Measurements from ENCODE around the gene FLNC. TPM values are rescaled to one million over a fixed set of nuclear protein-coding genes. Genes with fewer than 3 reads are reported as not detected.

The FLNC gene
- total RNA-seq, 1 donor from 2014 or later, result 31.9 TPM

DNA sequence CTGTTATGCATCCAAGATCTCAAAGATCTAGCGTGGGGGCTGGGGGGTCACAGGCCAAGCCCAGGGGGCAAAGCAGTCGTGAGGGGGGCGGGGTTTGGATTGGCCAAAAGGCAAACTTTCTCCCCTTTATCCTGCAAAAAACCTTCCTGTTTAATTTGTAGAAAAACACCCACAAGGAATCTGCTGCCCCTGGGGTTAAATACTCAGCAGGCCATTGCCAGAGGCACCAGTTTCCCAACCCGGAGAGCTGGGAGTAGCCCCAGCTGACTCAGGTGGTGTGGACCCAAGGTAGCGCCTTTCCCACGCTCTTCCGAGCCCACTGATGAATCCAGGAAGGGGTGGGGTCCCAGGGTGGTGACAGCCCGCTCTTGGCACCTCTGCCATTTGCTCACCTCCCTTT lies 58.9 kb downstream of the FLNC start:
- Histone ChIP-seq H3K27ac (no peak overlapping the region), H3K9me3 (no peaks in the 10 kb centered on the region), H3K4me1 (peaks cover 28% of the 10 kb centered on the region), H3K27me3 (no peaks in the 10 kb centered on the region), H3K4me3 (no peak overlapping the region), H3K36me3 (no peaks in the 10 kb centered on the region)
- no peak for DNase-seq (ENCODE audit: extremely low spot score in 2 of 2)
- TF ChIP-seq POLR2A (IDR thresholded peaks at IDR 0.05), result no peak
- no peak for TF ChIP-seq POLR2AphosphoS5 (IDR thresholded peaks at IDR 0.05; ENCODE audit: insufficient read depth in 1 of 2, low read depth in 1 of 2)
- TF ChIP-seq, protein P1, sequence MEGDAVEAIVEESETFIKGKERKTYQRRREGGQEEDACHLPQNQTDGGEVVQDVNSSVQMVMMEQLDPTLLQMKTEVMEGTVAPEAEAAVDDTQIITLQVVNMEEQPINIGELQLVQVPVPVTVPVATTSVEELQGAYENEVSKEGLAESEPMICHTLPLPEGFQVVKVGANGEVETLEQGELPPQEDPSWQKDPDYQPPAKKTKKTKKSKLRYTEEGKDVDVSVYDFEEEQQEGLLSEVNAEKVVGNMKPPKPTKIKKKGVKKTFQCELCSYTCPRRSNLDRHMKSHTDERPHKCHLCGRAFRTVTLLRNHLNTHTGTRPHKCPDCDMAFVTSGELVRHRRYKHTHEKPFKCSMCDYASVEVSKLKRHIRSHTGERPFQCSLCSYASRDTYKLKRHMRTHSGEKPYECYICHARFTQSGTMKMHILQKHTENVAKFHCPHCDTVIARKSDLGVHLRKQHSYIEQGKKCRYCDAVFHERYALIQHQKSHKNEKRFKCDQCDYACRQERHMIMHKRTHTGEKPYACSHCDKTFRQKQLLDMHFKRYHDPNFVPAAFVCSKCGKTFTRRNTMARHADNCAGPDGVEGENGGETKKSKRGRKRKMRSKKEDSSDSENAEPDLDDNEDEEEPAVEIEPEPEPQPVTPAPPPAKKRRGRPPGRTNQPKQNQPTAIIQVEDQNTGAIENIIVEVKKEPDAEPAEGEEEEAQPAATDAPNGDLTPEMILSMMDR (IDR thresholded peaks at IDR 0.05), result no peak
- intact Hi-C loops (cut with DNase I), result no loop called here

DNA sequence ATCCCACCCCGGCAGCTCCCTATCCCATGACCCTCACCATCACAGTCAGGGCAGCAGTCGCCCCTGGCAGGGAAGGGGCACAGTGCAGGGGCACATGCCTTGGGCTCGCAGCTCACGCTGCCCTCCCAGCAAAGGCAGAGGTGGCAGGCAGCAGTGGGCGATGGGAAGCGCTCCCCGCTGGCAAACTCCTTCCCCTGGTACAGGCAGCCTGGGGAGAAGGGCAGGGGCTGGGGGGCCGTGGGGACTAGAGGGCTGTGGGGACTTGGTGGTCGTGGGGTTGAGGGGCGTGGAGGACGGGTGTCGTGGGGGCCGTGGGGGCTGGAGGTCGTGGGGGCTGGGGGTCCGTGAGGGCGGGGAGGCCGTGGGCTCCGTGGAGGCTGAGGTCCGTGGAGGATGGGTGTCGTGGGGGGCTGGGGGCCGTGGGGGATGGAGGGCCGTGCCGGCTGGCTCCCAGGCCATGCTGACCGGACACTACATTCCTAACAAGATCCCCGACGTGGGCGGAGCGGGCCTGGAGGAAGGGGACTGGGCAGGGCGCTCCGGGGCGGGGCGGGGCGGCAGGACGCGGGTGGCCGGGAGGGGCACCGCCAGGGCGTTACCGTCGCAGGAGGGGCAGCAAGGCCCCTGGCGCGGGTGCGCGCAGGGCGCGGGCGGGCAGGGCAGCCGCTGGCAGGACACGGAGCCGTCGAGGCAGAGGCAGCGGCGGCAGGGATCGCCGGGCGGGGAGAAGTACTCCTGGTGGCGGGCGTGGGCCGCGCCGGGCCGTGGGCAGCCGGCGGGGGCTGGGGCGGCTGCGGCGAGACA lies 60.3 kb downstream of the FLNC start:
- Histone ChIP-seq H3K27me3 (no peaks in the 10 kb centered on the region), H3K4me3 (peak overlapping the region; percentile 34 to 37), H3K9me3 (no peaks in the 10 kb centered on the region), H3K36me3 (no peaks in the 10 kb centered on the region), H3K4me1 (peaks cover 28% of the 10 kb centered on the region), H3K27ac (no peak overlapping the region)
- TF ChIP-seq POLR2A (IDR thresholded peaks at IDR 0.05) (no peak), POLR2AphosphoS5 (IDR thresholded peaks at IDR 0.05; ENCODE audit: insufficient read depth in 1 of 2, low read depth in 1 of 2) (no peak)
- TF ChIP-seq, protein P1 (IDR thresholded peaks at IDR 0.05), result no peak
- intact Hi-C loops (cut with DNase I), result no loop called here
- no peak for DNase-seq (ENCODE audit: extremely low spot score in 2 of 2)

DNA sequence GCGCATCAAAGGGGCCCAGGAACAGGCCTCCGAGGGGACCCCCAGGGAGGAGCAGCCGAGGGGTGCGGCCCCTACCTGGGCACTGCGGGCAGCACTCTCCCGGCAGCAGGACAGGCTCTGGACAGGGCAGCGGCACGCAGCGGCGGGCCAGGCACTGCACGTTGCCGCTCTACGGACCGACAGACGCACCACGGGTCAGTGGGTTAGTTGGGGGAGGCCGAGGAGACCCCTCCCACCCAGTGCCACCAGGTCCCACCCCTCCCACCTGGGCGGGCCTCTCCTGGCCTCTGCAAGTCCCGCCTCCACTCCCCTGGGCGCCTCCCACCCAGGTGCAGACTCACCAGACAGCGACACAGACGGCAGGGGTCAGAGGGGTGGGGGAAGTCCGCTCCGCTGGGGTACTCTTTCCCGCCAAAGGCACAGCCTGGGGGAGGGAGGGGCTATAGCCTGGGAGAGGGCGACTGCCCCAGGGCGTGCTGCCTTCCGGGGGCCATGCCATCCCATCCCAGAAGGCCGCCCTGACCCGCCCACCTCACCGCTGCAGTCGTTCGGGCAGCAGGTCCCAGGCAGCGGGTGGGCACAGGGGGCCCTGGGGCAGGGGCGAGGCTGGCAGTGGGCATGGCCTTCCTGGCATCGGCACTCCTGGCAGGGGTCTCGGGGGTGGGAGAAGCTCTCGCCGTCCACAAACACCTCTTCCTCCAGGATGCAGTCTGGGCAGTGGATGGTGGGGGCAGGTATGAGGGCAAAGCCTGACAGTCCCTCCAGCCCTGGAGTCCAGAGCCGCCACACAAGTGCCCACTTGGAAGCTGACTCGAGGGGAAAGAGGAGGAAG lies 61.1 kb downstream of the FLNC start:
- DNase-seq (ENCODE audit: extremely low spot score in 2 of 2), result no peak
- Histone ChIP-seq H3K27me3 (no peaks in the 10 kb centered on the region), H3K27ac (no peak overlapping the region), H3K36me3 (no peaks in the 10 kb centered on the region), H3K4me3 (peak overlapping the region; percentile 34 to 37), H3K4me1 (peaks cover 28% of the 10 kb centered on the region), H3K9me3 (no peaks in the 10 kb centered on the region)
- TF ChIP-seq POLR2AphosphoS5 (IDR thresholded peaks at IDR 0.05; ENCODE audit: insufficient read depth in 1 of 2, low read depth in 1 of 2) (no peak), POLR2A (IDR thresholded peaks at IDR 0.05) (no peak)
- TF ChIP-seq, protein P1 (IDR thresholded peaks at IDR 0.05), result no peak
- intact Hi-C loops (cut with DNase I), result no loop called here

DNA sequence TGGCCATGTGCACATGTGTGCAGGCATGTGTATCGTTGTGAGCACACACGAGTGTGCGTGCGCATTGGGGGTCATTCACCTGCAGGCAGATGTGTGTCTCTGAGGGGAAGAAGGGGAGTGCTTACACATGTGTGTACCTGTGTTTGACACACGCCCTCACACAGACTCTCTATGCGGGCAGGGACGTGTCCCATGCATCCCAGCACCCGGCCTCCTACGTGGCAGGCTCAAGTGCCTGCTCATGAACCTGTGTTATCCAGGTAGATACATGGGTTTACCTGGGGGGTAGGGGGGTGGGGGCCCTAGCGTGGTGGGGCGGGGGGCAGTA lies 61.7 kb downstream of the FLNC start:
- Histone ChIP-seq H3K36me3 (no peaks in the 10 kb centered on the region), H3K9me3 (no peaks in the 10 kb centered on the region), H3K27ac (no peak overlapping the region), H3K4me1 (peaks cover 28% of the 10 kb centered on the region), H3K27me3 (no peaks in the 10 kb centered on the region), H3K4me3 (no peak overlapping the region)
- TF ChIP-seq POLR2AphosphoS5 (IDR thresholded peaks at IDR 0.05; ENCODE audit: insufficient read depth in 1 of 2, low read depth in 1 of 2) (no peak), POLR2A (IDR thresholded peaks at IDR 0.05) (no peak)
- TF ChIP-seq, protein P1 (IDR thresholded peaks at IDR 0.05), result no peak
- no peak for DNase-seq (ENCODE audit: extremely low spot score in 2 of 2)
- intact Hi-C loops (cut with DNase I), result no loop called here
